ENCODE results near the gene PLN. TPM values are rescaled to one million over a fixed set of nuclear protein-coding genes. Genes with fewer than 3 reads are reported as not detected.

Gene PLN
- polyA plus RNA-seq, 1 of the 3 experiments (the other 2 are of a cell fraction), result not detected

- Histone ChIP-seq H3K9me3 (no peaks in the 10 kb centered on the region), H3K4me3 (ENCODE audit: low read depth in 2 of 2, low read length in 1 of 2) (no peak overlapping the region), H2AFZ (ENCODE audit: low read depth) (no peak overlapping the region), H3K9me2 (no peaks in the 10 kb centered on the region), H3K27ac (ENCODE audit: low read depth in 2 of 2, low read length in 1 of 2) (no peak overlapping the region), H3K4me1 (ENCODE audit: control insufficient read depth in 1 of 2, insufficient read depth in 2 of 2, low read depth in 1 of 2, low read length in 1 of 2) (no peaks in the 10 kb centered on the region; a peak in 1 of 4 replicates), H3K9ac (no peak overlapping the region), H3K79me2 (ENCODE audit: insufficient read depth) (no peaks in the 10 kb centered on the region), H3K27me3 (ENCODE audit: insufficient read depth) (no peaks in the 10 kb centered on the region), H3K4me2 (no peak overlapping the region), H4K20me1 (ENCODE audit: insufficient read depth) (no peaks in the 10 kb centered on the region), H3F3A (replicated peaks; ENCODE audit: insufficient read depth) (no peaks in the 10 kb centered on the region), H3K36me3 (replicated peaks in 1 of 2; ENCODE audit: control insufficient read depth in 1 of 2, insufficient read depth in 2 of 2, low read length in 1 of 2) (no peaks in the 10 kb centered on the region)
- TF ChIP-seq SIN3A (IDR thresholded peaks at IDR 0.05; ENCODE audit: borderline replicate concordance, low read depth, low read length) (no peak), ELF1 (IDR thresholded peaks at IDR 0.05) (no peak), SMC3 (IDR thresholded peaks at IDR 0.05; ENCODE audit: low read depth, low read length) (no peak), ZBTB33 (IDR thresholded peaks at IDR 0.05; ENCODE audit: borderline replicate concordance, low read depth) (no peak), RFX5 (IDR thresholded peaks at IDR 0.05; ENCODE audit: low read length) (no peak), CHD2 (IDR thresholded peaks at IDR 0.05; ENCODE audit: low read length, partially characterized antibody) (no peak), TAF1 (IDR thresholded peaks at IDR 0.05; ENCODE audit: borderline replicate concordance, low read depth, low read length) (no peak), TEAD4 (IDR thresholded peaks at IDR 0.05; ENCODE audit: borderline replicate concordance, insufficient read depth) (no peak), IRF3 (IDR thresholded peaks at IDR 0.05; ENCODE audit: low read depth, low read length) (no peak), MEF2A (IDR thresholded peaks at IDR 0.05; ENCODE audit: borderline replicate concordance, low read depth) (no peak), REST (IDR thresholded peaks at IDR 0.05; ENCODE audit: low read depth, low read length) (no peak)
- POLR2A ChIA-PET, result no interaction called here
- CTCF ChIA-PET, result interaction anchor here (2.3 kb wide), 1 partner anchor 20 kb away, joined by 8 read pairs; no protein-coding TSS in a partner anchor
- DNase-seq, result no peak
- WGBS (ENCODE audit: low lambda C conversion rate), result 92% methylated on average over 5 of the region's 5 CpGs
These were observed 36.8 kb downstream of the PLN start for GRCh38 chr6:118584911-118585310.

Measured in SK-N-SH (cell line).